Measurements from ENCODE around the gene UQCRHL. TPM values are rescaled to one million over a fixed set of nuclear protein-coding genes. Genes with fewer than 3 reads are reported as not detected.

Gene UQCRHL
- total and polyA plus RNA-seq, 2 donors = 4.0 to 9.0 TPM

DNA sequence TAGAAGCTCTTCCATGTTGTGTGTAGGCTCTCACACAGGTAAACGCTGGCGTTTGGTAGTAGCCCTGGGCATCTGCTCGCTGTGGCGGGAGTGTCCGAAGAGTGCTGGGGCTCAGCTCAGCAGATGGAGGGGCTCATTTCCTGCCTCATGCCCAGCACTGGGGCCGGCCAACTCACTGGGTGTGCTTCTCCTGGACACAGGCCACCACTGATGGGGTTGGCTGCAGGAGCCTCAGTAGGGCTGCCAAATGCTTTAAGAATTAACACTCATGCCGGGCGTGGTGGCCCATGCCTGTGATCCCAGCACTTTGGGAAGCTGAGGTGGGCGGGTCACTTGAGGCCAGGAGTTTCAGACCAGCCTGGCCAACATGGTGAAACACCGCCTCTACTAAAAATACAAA is 20.9 kb downstream of the UQCRHL start:
- WGBS = 97% methylated on average over 10 of the region's 10 CpGs
- no peaks in the 10 kb centered on the region for H3K4me1 ChIP-seq (ENCODE audit: control insufficient read depth in 2 of 2, insufficient read depth in 2 of 2, low read length in 2 of 2)
- DNase-seq (ENCODE audit: low read depth in 6 of 9, low spot score in 9 of 9) = no peak
- H3K27ac ChIP-seq (ENCODE audit: low read depth in 1 of 2, low read length in 1 of 2) = no peak overlapping the region
- no peaks in the 10 kb centered on the region for H3K9me3 ChIP-seq (ENCODE audit: control insufficient read depth in 2 of 2, insufficient read depth in 1 of 2, low read length in 1 of 2)
- no peak overlapping the region for H3K4me3 ChIP-seq (ENCODE audit: low read length in 2 of 2)
- no peaks in the 10 kb centered on the region for H3K36me3 ChIP-seq (ENCODE audit: control insufficient read depth in 2 of 2, insufficient read depth in 2 of 2, low read length in 1 of 2)
- H3K27me3 ChIP-seq (ENCODE audit: control insufficient read depth in 2 of 2, insufficient read depth in 1 of 2, low read length in 1 of 2) = no peaks in the 10 kb centered on the region

GRCh38 chr1:15785683-15786082 is 21.8 kb downstream of the UQCRHL start:
- Histone ChIP-seq H3K9me3 (ENCODE audit: control insufficient read depth in 2 of 2, insufficient read depth in 1 of 2, low read length in 1 of 2) (no peaks in the 10 kb centered on the region), H3K4me1 (ENCODE audit: control insufficient read depth in 2 of 2, insufficient read depth in 2 of 2, low read length in 2 of 2) (no peaks in the 10 kb centered on the region), H3K4me3 (ENCODE audit: low read length in 2 of 2) (no peak overlapping the region), H3K36me3 (ENCODE audit: control insufficient read depth in 2 of 2, insufficient read depth in 2 of 2, low read length in 1 of 2) (no peaks in the 10 kb centered on the region), H3K27ac (ENCODE audit: low read depth in 1 of 2, low read length in 1 of 2) (no peak overlapping the region), H3K27me3 (ENCODE audit: control insufficient read depth in 2 of 2, insufficient read depth in 1 of 2, low read length in 1 of 2) (no peaks in the 10 kb centered on the region)
- 97% methylated on average over 8 of the region's 8 CpGs for WGBS
- DNase-seq (ENCODE audit: low read depth in 6 of 9, low spot score in 9 of 9) = no peak

DNA sequence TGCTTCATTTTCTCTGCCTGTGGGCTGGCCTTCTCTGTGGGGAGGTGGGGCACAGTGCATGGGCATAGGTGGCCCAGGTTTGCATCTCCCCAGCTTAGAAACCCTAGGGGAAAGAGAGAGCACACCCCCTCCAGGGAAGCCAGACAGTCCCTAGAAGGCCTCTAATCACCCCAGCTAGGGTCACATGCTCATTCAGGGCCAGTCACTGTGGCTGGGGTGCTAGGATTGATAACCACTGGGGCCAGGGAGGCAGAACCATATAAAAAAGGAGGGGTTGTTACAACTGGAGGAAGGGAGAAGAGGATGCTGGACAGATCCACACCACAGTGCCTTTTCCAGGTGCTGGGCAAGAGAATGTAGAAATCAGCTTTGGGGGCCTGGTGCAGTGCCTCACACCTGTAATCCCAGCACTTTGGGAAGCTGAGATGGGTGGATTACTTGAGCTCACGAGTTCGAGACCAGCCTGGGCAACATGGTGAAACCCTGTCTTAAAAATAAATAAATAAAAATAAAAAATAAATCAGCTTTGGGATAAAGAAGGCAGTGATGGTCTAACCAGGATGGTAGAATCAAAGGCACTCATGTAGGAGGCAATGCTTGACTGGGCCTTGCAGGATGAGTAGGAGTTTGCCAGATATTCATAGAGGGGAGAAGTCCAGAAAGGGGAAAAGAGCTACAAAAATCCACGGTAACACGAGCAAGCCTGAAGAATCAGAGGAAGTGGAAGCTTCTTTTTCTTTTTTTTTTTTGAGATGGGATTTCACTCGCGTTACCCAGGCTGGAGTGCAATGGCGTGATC is 29.3 kb downstream of the UQCRHL start:
- DNase-seq (ENCODE audit: low read depth in 6 of 9, low spot score in 9 of 9) = no peak
- Histone ChIP-seq H3K27me3 (ENCODE audit: control insufficient read depth in 2 of 2, insufficient read depth in 1 of 2, low read length in 1 of 2) (peaks cover 0 to 2% of the 10 kb centered on the region in 2 donors), H3K4me3 (ENCODE audit: low read length in 2 of 2) (no peak overlapping the region), H3K4me1 (ENCODE audit: control insufficient read depth in 2 of 2, insufficient read depth in 2 of 2, low read length in 2 of 2) (no peaks in the 10 kb centered on the region), H3K27ac (ENCODE audit: low read depth in 1 of 2, low read length in 1 of 2) (no peak overlapping the region), H3K9me3 (ENCODE audit: control insufficient read depth in 2 of 2, insufficient read depth in 1 of 2, low read length in 1 of 2) (no peaks in the 10 kb centered on the region), H3K36me3 (ENCODE audit: control insufficient read depth in 2 of 2, insufficient read depth in 2 of 2, low read length in 1 of 2) (no peaks in the 10 kb centered on the region)
- 92% methylated on average over 7 of the region's 7 CpGs for WGBS

GRCh38 chr1:15775706-15776105 is 31.7 kb downstream of the UQCRHL start:
- 95% methylated on average over 2 of the region's 2 CpGs for WGBS

DNA sequence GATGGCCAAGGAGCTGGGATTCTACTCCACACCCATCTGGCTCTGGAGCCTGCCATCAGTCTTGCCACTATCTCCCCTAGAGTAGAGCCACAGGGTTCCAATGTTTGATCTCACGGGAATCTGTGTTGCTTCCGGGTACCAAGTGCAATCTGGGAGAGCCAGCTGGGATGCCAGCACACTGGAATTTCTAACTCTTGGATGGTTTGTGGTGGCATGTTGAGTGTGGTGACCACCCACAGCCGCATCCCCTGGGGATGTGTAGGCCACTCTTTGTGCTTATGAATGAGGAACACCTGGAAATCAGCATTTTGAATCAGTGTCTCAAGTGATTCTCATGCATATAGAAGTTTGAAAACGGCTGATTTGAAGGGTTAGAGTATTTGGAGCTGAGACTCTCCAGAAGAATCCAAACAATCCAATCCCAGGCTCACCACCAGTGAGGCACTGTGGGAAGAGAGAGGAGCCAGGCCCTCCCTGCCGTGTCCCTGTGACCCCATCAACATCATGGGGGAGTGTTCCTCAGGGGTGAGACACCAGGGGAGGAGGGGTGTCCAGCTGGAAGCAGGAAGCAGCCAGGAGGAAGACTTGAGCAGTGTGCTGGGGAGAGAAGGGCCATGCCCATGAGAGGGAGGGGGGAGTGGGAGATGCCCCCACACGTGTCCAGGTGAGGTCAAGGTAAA is 35.5 kb downstream of the UQCRHL start:
- Histone ChIP-seq H3K4me1 (ENCODE audit: control insufficient read depth in 2 of 2, insufficient read depth in 2 of 2, low read length in 2 of 2) (no peaks in the 10 kb centered on the region), H3K4me3 (ENCODE audit: low read length in 2 of 2) (no peak overlapping the region), H3K36me3 (ENCODE audit: control insufficient read depth in 2 of 2, insufficient read depth in 2 of 2, low read length in 1 of 2) (no peaks in the 10 kb centered on the region), H3K27ac (ENCODE audit: low read depth in 1 of 2, low read length in 1 of 2) (no peak overlapping the region), H3K27me3 (ENCODE audit: control insufficient read depth in 2 of 2, insufficient read depth in 1 of 2, low read length in 1 of 2) (peaks cover 0 to 2% of the 10 kb centered on the region in 2 donors), H3K9me3 (ENCODE audit: control insufficient read depth in 2 of 2, insufficient read depth in 1 of 2, low read length in 1 of 2) (no peaks in the 10 kb centered on the region)
- WGBS = 91% methylated on average over 6 of the region's 6 CpGs
- no peak for DNase-seq (ENCODE audit: low read depth in 6 of 9, low spot score in 9 of 9)

More at GRCh38 chr1:15775706-15776105, 31.7 kb downstream of the UQCRHL start:
- no peaks in the 10 kb centered on the region for H3K9me3 ChIP-seq (ENCODE audit: control insufficient read depth in 2 of 2, insufficient read depth in 1 of 2, low read length in 1 of 2)
- H3K27me3 ChIP-seq (ENCODE audit: control insufficient read depth in 2 of 2, insufficient read depth in 1 of 2, low read length in 1 of 2) = peaks cover 0 to 2% of the 10 kb centered on the region in 2 donors
- no peak overlapping the region for H3K27ac ChIP-seq (ENCODE audit: low read depth in 1 of 2, low read length in 1 of 2)
- H3K36me3 ChIP-seq (ENCODE audit: control insufficient read depth in 2 of 2, insufficient read depth in 2 of 2, low read length in 1 of 2) = no peaks in the 10 kb centered on the region
- no peak overlapping the region for H3K4me3 ChIP-seq (ENCODE audit: low read length in 2 of 2)
- H3K4me1 ChIP-seq (ENCODE audit: control insufficient read depth in 2 of 2, insufficient read depth in 2 of 2, low read length in 2 of 2) = no peaks in the 10 kb centered on the region
- DNase-seq (ENCODE audit: low read depth in 6 of 9, low spot score in 9 of 9) = no peak

DNA sequence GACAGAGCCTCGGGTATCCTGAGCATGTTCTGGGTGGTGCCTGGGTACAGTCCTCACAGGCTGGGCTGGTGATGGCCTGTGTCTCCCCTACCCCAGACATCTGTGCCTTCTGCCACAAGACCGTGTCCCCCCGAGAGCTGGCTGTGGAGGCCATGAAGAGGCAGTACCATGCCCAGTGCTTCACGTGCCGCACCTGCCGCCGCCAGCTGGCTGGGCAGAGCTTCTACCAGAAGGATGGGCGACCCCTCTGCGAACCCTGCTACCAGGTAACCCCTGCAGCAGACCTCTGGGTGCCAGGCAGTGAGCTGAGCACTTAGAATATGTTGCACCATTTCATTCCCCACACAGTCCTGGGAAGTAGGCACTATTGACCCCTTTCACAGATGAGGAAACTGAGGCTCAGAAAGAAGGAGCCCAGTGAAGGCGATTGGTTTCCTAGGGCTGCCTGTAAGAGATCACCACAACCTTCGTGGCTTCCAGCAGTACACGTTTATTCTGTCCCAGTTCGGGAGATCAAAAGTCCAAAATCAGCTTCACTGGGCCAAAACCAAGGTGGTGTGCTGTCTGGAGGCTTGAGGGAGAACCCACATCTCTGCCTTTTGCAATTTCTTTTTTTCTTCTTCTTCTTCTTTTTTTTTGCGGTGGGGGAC is 37.0 kb downstream of the UQCRHL start:
- Histone ChIP-seq H3K27ac (ENCODE audit: low read depth in 1 of 2, low read length in 1 of 2) (no peak overlapping the region), H3K4me1 (ENCODE audit: control insufficient read depth in 2 of 2, insufficient read depth in 2 of 2, low read length in 2 of 2) (no peaks in the 10 kb centered on the region), H3K36me3 (ENCODE audit: control insufficient read depth in 2 of 2, insufficient read depth in 2 of 2, low read length in 1 of 2) (no peaks in the 10 kb centered on the region), H3K27me3 (ENCODE audit: control insufficient read depth in 2 of 2, insufficient read depth in 1 of 2, low read length in 1 of 2) (peaks cover 0 to 2% of the 10 kb centered on the region in 2 donors), H3K4me3 (ENCODE audit: low read length in 2 of 2) (no peak overlapping the region), H3K9me3 (ENCODE audit: control insufficient read depth in 2 of 2, insufficient read depth in 1 of 2, low read length in 1 of 2) (no peaks in the 10 kb centered on the region)
- no peak for DNase-seq (ENCODE audit: low read depth in 6 of 9, low spot score in 9 of 9)
- 94% methylated on average over 14 of the region's 14 CpGs for WGBS

DNA sequence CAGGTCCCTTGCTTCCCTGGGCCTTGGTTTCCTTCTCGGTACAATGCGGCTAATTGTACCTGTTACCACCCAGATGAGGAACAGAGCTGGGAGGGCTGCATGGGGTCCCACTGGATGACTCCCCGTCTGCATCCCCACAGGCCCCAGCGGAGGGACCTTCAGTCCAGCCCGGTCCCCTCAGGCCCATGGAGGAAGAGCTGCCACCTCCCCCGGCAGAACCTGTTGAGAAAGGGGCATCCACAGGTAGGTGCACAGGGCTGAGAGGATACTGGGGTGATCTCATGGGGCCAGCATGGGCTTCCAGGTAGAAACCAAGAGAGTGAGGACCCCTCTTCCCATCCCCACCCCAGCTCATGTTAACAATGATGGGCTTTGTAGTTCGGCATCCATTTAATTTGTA is 39.1 kb downstream of the UQCRHL start:
- DNase-seq (ENCODE audit: low read depth in 6 of 9, low spot score in 9 of 9) = no peak
- Histone ChIP-seq H3K36me3 (ENCODE audit: control insufficient read depth in 2 of 2, insufficient read depth in 2 of 2, low read length in 1 of 2) (no peaks in the 10 kb centered on the region), H3K27ac (ENCODE audit: low read depth in 1 of 2, low read length in 1 of 2) (no peak overlapping the region), H3K27me3 (ENCODE audit: control insufficient read depth in 2 of 2, insufficient read depth in 1 of 2, low read length in 1 of 2) (peaks cover 0 to 7% of the 10 kb centered on the region in 2 donors), H3K9me3 (ENCODE audit: control insufficient read depth in 2 of 2, insufficient read depth in 1 of 2, low read length in 1 of 2) (no peaks in the 10 kb centered on the region), H3K4me3 (ENCODE audit: low read length in 2 of 2) (no peak overlapping the region), H3K4me1 (ENCODE audit: control insufficient read depth in 2 of 2, insufficient read depth in 2 of 2, low read length in 2 of 2) (no peaks in the 10 kb centered on the region)
- 98% methylated on average over 7 of the region's 7 CpGs for WGBS

- DNase-seq (ENCODE audit: low read depth in 6 of 9, low spot score in 9 of 9) = no peak
- 95% methylated on average over 5 of the region's 5 CpGs for WGBS
- peaks cover 0 to 7% of the 10 kb centered on the region in 2 donors for H3K27me3 ChIP-seq (ENCODE audit: control insufficient read depth in 2 of 2, insufficient read depth in 1 of 2, low read length in 1 of 2)
- no peak overlapping the region for H3K4me3 ChIP-seq (ENCODE audit: low read length in 2 of 2)
- H3K36me3 ChIP-seq (ENCODE audit: control insufficient read depth in 2 of 2, insufficient read depth in 2 of 2, low read length in 1 of 2) = no peaks in the 10 kb centered on the region
- H3K27ac ChIP-seq (ENCODE audit: low read depth in 1 of 2, low read length in 1 of 2) = no peak overlapping the region
- H3K4me1 ChIP-seq (ENCODE audit: control insufficient read depth in 2 of 2, insufficient read depth in 2 of 2, low read length in 2 of 2) = no peaks in the 10 kb centered on the region
- H3K9me3 ChIP-seq (ENCODE audit: control insufficient read depth in 2 of 2, insufficient read depth in 1 of 2, low read length in 1 of 2) = no peaks in the 10 kb centered on the region
These were observed 39.5 kb downstream of the UQCRHL start for GRCh38 chr1:15767941-15768340.

All from thymus (tissue), 11 donors.